ENCODE measurements around the gene OSBPL7. TPM values are rescaled to one million over a fixed set of nuclear protein-coding genes. Genes with fewer than 3 reads are reported as not detected.
A peak's percentile ranks its signal among the peaks of the same experiment; 100 is the strongest.

OSBPL7 gene
- 1.9 and 4.4 TPM in 2 replicates for total RNA-seq (2014; rRNA removed; shearing (Covaris generic))

GRCh38 chr17:47821424-47822391 lies at the start of gene OSBPL7:
Gene OSBPL7, minus strand, starts transcription at chr17:47821794. Its CDS starts 1,516 bp downstream, at chr17:47820278.
- peak; percentile 90 for DNase-seq (ENCODE audit: low spot score)

- no peak for DNase-seq (ENCODE audit: low spot score)
These were observed 49.5 kb upstream of the OSBPL7 start for GRCh38 chr17:47871048-47871447.

- DNase-seq (ENCODE audit: low spot score): no peak
These were observed 48.5 kb upstream of the OSBPL7 start for GRCh38 chr17:47870056-47870455.

GRCh38 chr17:47869114-47869513 lies 47.5 kb upstream of the OSBPL7 start:
- DNase-seq (ENCODE audit: low spot score): no peak

GRCh38 chr17:47867813-47868533 lies 46.4 kb upstream of the OSBPL7 start:
- no peak for DNase-seq (ENCODE audit: low spot score)

- no peak for DNase-seq (ENCODE audit: low spot score)
These were observed 45.3 kb upstream of the OSBPL7 start for GRCh38 chr17:47866941-47867340.

GRCh38 chr17:47864791-47865216 lies 43.2 kb upstream of the OSBPL7 start:
- DNase-seq (ENCODE audit: low spot score): no peak

- peak; percentile 80 for DNase-seq (ENCODE audit: low spot score)
These were observed 41.2 kb upstream of the OSBPL7 start for GRCh38 chr17:47862621-47863440.

GRCh38 chr17:47860386-47860785 lies 38.8 kb upstream of the OSBPL7 start:
- no peak for DNase-seq (ENCODE audit: low spot score)

- DNase-seq (ENCODE audit: low spot score): no peak
These were observed 36.2 kb upstream of the OSBPL7 start for GRCh38 chr17:47857551-47858455.

- DNase-seq (ENCODE audit: low spot score): no peak
These were observed 35.2 kb upstream of the OSBPL7 start for GRCh38 chr17:47856830-47857229.

- no peak for DNase-seq (ENCODE audit: low spot score)
These were observed 34.1 kb upstream of the OSBPL7 start for GRCh38 chr17:47855737-47856136.

GRCh38 chr17:47853616-47854015 lies 32.0 kb upstream of the OSBPL7 start:
- DNase-seq (ENCODE audit: low spot score): no peak

- DNase-seq (ENCODE audit: low spot score): no peak
These were observed 30.7 kb upstream of the OSBPL7 start for GRCh38 chr17:47852113-47852949.

- DNase-seq (ENCODE audit: low spot score): no peak
These were observed 30.1 kb upstream of the OSBPL7 start for GRCh38 chr17:47851764-47852112.

GRCh38 chr17:47850692-47851573 lies 29.3 kb upstream of the OSBPL7 start, which contains the start of gene SP6:
Gene SP6, minus strand, starts transcription at chr17:47851163. Its CDS starts 2,734 bp downstream, at chr17:47848429.
- peak; percentile 71 for DNase-seq (ENCODE audit: low spot score)

GRCh38 chr17:47850373-47850691 lies 28.7 kb upstream of the OSBPL7 start:
- DNase-seq (ENCODE audit: low spot score): no peak

- no peak for DNase-seq (ENCODE audit: low spot score)
These were observed 26.6 kb upstream of the OSBPL7 start for GRCh38 chr17:47848198-47848513.
